Body of pancreas (tissue), 4 donors: ENCODE results near the gene ZFP42. TPM values are rescaled to one million over a fixed set of nuclear protein-coding genes. Genes with fewer than 3 reads are reported as not detected.

ENCODE experiments used
- ATAC-seq: fragments of 150-250 bp; one replicate; pipeline ENCODE4 v1.9.1; 2016
- DNase-seq, 4 donors: peaks; one replicate each; pipeline ENCODE4 v3.0.0-alpha.2; 2019
- H3K27ac ChIP-seq, 4 donors: fragments of 200-600 bp; sonication (generic); 1 replicate in 3 of 4; 2 replicates in 1 of 4; pipeline versions ENCODE4 v1.5.1 to v1.6.1; 2016 to 2019; ENCODE audit warnings: mild to moderate bottlenecking in 1 of 4, mixed read lengths in 1 of 4, moderate library complexity in 1 of 4
- H3K27me3 ChIP-seq, 2 donors: fragments of 200-600 bp; sonication (generic); one replicate each; pipeline ENCODE4 v1.6.0; 2016; ENCODE audit warnings: mild to moderate bottlenecking in 1 of 2
- H3K36me3 ChIP-seq, 2 donors: fragments of 200-600 bp; sonication (generic); replicated peaks in 1 of 2; 2 replicates each; pipeline ENCODE4 v1.5.1; 2016; ENCODE audit warnings: low read depth in 2 of 2; ENCODE audit not compliant: insufficient read depth in 1 of 2
- H3K4me1 ChIP-seq: fragments of 200-600 bp; sonication (generic); one replicate; pipeline ENCODE4 v1.6.0; 2016
- H3K4me3 ChIP-seq, 2 donors: fragments of 200-600 bp; sonication (generic); 1 replicate in 1 of 2; 2 replicates in 1 of 2; pipeline ENCODE4 v1.5.1; 2016 to 2019
- H3K9me3 ChIP-seq, 3 donors: fragments of 200-600 bp; sonication (generic); 1 replicate in 2 of 3; 2 replicates in 1 of 3; pipeline ENCODE4 v1.5.1; 2016
- CTCF ChIP-seq, 7 experiments: fragments of 450-650 bp in 4 of 7; fragments of 200-600 bp in 3 of 7; sonication (generic) in 3 of 7; IDR thresholded peaks; one replicate each; pipeline ENCODE4 v1.5.1; 2016 to 2019; ENCODE audit warnings: antibody characterized with exemption in 7 of 7
- POLR2A ChIP-seq, 3 donors: fragments of 450-650 bp; IDR thresholded peaks; one replicate each; pipeline ENCODE4 v1.6.1; 2016; ENCODE audit warnings: antibody characterized with exemption in 3 of 3, mild to moderate bottlenecking in 2 of 3
- WGBS, 2 donors: methylation state at CpG; one replicate each; pipeline ENCODE4 v1.1.5; 2017; 5-methylcytosine and 5-hydroxymethylcytosine counted together
- intact Hi-C: fragments of 100-400 bp; cut with DNase I; formaldehyde crosslinking; loops from one replicate; pipeline ENCODE4 v1.15.1; 2023
- total RNA-seq, 2 donors: library from RNA; depleted of rRNA; stranded (reverse); fragments of >200 nt; gene quantifications; one replicate each; pipeline ENCODE4 v1.1.0, GENCODE V29; 2016

The ZFP42 gene
- total RNA-seq, 2 donors from 2014 or later, result 0.26 TPM; not detected in 1

- 66 to 68% methylated on average over 2 of the region's 2 CpGs for WGBS, 2 donors
Observed at GRCh38 chr4:187999406-187999932, 3.9 kb downstream of the ZFP42 start.

GRCh38 chr4:188002323-188002722 lies 6.8 kb downstream of the ZFP42 start:
- WGBS, 2 donors, result 52 to 68% methylated on average over 2 of the region's 2 CpGs
- Histone ChIP-seq H3K4me3 (no peak overlapping the region), H3K9me3 (no peaks in the 10 kb centered on the region), H3K4me1 (no peaks in the 10 kb centered on the region), H3K27ac (no peak overlapping the region), H3K36me3 (no peaks in the 10 kb centered on the region), H3K27me3 (no peaks in the 10 kb centered on the region)
- intact Hi-C loops, result no loop called here
- ATAC-seq (no peak), DNase-seq (no peak)
- no peak for TF ChIP-seq CTCF (IDR thresholded peaks at IDR 0.05)
- no peak for TF ChIP-seq POLR2A (IDR thresholded peaks at IDR 0.05)

More at GRCh38 chr4:187999406-187999932, 3.9 kb downstream of the ZFP42 start:
- DNase-seq (no peak), ATAC-seq (no peak)
- TF ChIP-seq CTCF (IDR thresholded peaks at IDR 0.05) (no peak), POLR2A (IDR thresholded peaks at IDR 0.05) (no peak)
- Histone ChIP-seq H3K27me3 (no peaks in the 10 kb centered on the region), H3K36me3 (no peaks in the 10 kb centered on the region), H3K9me3 (no peaks in the 10 kb centered on the region), H3K4me1 (no peaks in the 10 kb centered on the region), H3K4me3 (no peak overlapping the region), H3K27ac (no peak overlapping the region)
- intact Hi-C loops, result no loop called here

- no peaks in the 10 kb centered on the region for H3K27me3 ChIP-seq
- H3K9me3 ChIP-seq, result no peaks in the 10 kb centered on the region
- H3K4me3 ChIP-seq, result no peak overlapping the region
- 76% methylated on average over 7 of the region's 7 CpGs for WGBS, 2 donors
- no peaks in the 10 kb centered on the region for H3K4me1 ChIP-seq
- ATAC-seq (no peak), DNase-seq (no peak)
- no peak overlapping the region for H3K27ac ChIP-seq
- intact Hi-C loops, result no loop called here
- TF ChIP-seq CTCF (IDR thresholded peaks at IDR 0.05) (no peak), POLR2A (IDR thresholded peaks at IDR 0.05) (no peak)
- H3K36me3 ChIP-seq, result no peaks in the 10 kb centered on the region
Observed at GRCh38 chr4:188002751-188003150, 7.2 kb downstream of the ZFP42 start.

GRCh38 chr4:188005561-188005960 lies 10.0 kb downstream of the ZFP42 start:
- no peaks in the 10 kb centered on the region for H3K9me3 ChIP-seq
- TF ChIP-seq POLR2A (IDR thresholded peaks at IDR 0.05), result no peak
- TF ChIP-seq CTCF (IDR thresholded peaks at IDR 0.05), result no peak
- H3K36me3 ChIP-seq, result no peaks in the 10 kb centered on the region
- 63 to 77% methylated on average over 3 of the region's 3 CpGs for WGBS, 2 donors
- DNase-seq (no peak), ATAC-seq (no peak)
- H3K27me3 ChIP-seq, result no peaks in the 10 kb centered on the region
- no peak overlapping the region for H3K27ac ChIP-seq
- no peak overlapping the region for H3K4me3 ChIP-seq
- H3K4me1 ChIP-seq, result no peaks in the 10 kb centered on the region
- intact Hi-C loops, result no loop called here

GRCh38 chr4:188006285-188006848 lies 10.8 kb downstream of the ZFP42 start:
- no peak for DNase-seq
- H3K27me3 ChIP-seq, result no peaks in the 10 kb centered on the region
- no peaks in the 10 kb centered on the region for H3K36me3 ChIP-seq
- H3K9me3 ChIP-seq, result no peaks in the 10 kb centered on the region
- no peaks in the 10 kb centered on the region for H3K4me1 ChIP-seq
- no peak for ATAC-seq
- H3K4me3 ChIP-seq, result no peak overlapping the region
- WGBS, 2 donors, result 43 to 64% methylated on average over 5 of the region's 5 CpGs
- intact Hi-C loops, result no loop called here
- no peak for TF ChIP-seq CTCF (IDR thresholded peaks at IDR 0.05)
- H3K27ac ChIP-seq, result no peak overlapping the region
